HG03025 (cell line): ENCODE results near the gene NOL9.

Experiments
- ATAC-seq: cut with Tn5 transposase; IDR thresholded peaks from one replicate; pipeline ENCODE4 v1.9.1; 2021; ENCODE audit warnings: mild to moderate bottlenecking, moderate library complexity; ENCODE audit not compliant: unreplicated experiment, low FRiP score

The NOL9 gene

DNA sequence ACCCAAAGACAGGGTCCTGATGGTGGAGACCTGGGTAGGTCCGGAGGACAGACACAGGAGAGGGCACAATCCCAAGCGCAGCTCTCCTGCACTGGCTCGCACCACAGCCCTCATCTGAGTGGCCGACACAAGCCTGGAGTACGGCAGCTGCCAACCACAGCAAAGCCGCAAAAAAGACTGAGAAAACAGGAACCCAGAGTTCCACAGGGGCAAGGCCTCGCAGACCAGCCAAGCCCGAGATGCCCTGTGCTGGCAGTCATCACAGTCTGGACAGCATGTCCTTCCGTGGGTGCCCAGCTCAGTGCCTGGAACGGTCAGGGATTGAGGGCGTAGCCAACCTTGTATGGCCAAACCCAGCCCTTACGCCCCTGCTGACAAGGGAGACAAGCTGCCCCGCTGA lies 36.9 kb upstream of the NOL9 start:
- no peak for ATAC-seq

DNA sequence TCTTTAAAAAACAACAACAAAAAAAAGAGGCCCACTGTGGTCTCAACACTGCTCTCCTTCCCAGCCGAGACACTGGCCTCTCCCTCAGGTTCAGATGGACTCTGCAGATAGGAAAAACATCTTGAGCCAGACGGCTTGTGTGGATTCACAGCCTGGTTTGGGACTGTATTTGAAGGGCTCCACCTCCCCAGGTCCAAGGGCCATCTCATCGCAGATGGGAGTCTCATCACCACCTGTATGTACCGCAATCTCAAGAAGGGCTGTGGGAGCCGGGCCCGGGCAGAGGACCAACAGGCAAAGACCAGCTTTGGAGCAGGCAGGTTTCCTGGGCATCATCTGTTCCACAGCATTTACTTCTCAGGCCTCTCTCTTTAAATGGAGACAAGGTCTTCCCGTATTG lies 35.7 kb upstream of the NOL9 start:
- ATAC-seq = no peak

DNA sequence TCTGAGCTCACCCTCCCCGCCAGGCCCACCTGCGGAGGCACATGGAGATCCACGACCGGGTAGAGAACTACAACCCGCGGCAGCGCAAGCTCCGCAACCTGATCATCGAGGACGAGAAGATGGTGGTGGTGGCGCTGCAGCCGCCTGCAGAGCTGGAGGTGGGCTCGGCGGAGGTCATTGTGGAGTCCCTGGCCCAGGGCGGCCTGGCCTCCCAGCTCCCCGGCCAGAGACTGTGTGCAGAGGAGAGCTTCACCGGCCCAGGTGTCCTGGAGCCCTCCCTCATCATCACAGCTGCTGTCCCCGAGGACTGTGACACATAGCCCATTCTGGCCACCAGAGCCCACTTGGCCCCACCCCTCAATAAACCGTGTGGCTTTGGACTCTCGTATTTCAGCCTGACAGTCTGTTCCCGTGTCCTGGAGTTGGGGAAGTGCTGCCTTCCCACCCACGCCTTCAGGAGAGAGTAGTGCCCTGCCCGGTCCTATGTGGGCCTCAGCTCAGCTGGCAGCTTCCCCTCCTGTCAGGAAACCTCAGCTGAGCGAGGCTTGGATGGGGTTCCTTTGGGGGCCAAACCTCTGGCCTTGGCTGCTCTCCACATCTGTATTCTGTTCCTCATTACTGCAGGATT lies 34.7 kb upstream of the NOL9 start:
- no peak for ATAC-seq

GRCh38 chr1:6588128-6588892 lies 34.0 kb upstream of the NOL9 start:
- no peak for ATAC-seq

DNA sequence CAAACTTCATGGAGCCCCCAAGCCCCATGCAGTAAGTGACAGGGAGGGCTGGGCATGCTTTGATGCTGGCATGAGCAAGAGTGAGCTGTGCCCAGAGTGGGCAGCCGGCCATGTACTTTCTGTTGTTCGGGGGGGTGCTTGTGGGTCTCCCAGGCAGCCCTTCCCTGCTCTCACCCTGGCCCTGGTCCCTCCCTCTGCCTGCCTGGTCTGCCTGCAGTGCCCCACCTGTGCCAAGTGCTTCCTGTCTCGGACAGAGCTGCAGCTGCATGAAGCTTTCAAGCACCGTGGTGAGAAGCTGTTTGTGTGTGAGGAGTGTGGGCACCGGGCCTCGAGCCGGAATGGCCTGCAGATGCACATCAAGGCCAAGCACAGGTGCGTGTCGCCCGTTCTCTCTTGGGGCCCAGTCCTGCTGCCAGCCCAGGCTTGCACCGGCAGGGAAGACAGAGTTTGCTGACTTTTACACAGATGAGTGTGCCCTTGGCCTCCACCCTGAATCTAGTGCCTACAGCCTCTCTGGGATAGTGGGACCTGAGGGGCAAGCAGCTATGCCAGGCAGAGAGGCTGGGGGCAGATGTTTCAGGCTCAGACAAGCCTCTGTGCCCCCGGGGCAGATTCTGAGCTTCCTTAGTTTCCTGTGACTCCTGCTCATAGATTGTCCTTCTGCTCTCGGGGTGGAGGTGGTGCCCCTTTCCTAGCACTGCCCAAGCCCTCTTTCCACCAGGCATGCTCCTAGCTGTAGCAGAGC lies 33.1 kb upstream of the NOL9 start:
- no peak for ATAC-seq

- no peak for ATAC-seq
These were observed 32.1 kb upstream of the NOL9 start for GRCh38 chr1:6586404-6586816.

DNA sequence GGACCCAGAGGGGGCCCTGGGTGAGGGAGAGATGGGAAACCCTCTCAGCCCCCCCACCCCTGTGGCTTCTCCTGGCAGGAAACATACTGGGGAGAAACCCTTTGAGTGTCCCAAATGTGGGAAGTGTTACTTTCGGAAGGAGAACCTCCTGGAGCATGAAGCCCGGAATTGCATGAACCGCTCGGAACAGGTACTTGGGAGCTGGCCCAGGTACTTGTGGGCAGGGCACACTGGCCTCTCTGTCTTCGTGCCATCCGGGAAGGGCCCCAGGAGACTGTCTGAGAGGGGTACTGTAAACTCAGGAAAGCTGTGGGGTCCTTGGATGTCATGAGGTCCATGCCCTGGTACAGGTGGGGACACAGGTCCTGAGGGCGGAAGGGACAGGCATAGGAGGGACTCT lies 31.5 kb upstream of the NOL9 start:
- no peak for ATAC-seq

GRCh38 chr1:6585081-6585722 lies 30.9 kb upstream of the NOL9 start:
- ATAC-seq = no peak

GRCh38 chr1:6584126-6585080 lies 30.1 kb upstream of the NOL9 start:
- no peak for ATAC-seq

GRCh38 chr1:6582370-6582769 lies 28.1 kb upstream of the NOL9 start:
- no peak for ATAC-seq

DNA sequence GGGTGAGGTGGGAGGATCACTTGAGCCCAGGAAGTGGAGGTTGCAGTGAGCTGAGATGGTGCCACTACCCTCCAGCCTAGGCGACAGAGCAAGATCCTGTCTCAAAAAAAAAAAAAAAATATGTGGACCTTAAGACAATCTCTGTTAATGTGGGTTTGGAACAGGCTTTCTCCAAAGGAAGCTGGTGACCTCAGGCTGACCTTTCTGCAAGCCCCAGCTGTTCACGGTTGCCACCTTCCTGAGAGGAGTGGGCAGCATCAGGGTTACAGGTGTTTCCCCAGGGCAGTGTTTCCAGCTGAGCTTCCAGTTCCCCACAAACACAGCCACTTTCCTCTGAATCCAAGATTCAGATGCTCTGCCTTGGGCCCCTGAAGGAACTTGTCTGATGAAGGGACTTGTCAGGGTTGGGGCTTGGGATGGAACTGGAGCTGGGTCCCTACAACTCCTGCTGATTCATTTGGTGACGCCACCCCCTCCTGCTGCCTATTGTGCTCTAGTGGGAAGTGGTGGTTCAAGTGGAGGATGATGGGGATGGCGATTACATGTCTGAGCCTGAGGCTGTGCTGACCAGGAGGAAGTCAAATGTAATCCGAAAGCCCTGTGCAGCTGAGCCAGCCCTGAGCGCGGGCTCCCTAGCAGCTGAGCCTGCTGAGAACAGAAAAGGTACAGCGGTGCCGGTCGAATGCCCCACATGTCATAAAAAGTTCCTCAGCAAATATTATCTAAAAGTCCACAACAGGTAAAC lies 27.4 kb upstream of the NOL9 start:
- ATAC-seq = no peak

GRCh38 chr1:6580593-6581409 lies 26.5 kb upstream of the NOL9 start:
- ATAC-seq = no peak

GRCh38 chr1:6580119-6580592 lies 25.8 kb upstream of the NOL9 start:
- ATAC-seq = peak; percentile 10

- peak; percentile 85 for ATAC-seq
These were observed 25.2 kb upstream of the NOL9 start, which contains the start of gene ZBTB48 for GRCh38 chr1:6579374-6580118. TSS of gene ZBTB48 (plus strand) at chr1:6579994. CDS start at chr1:6580610, 616 bp downstream.

- ATAC-seq = no peak
These were observed 24.5 kb upstream of the NOL9 start for GRCh38 chr1:6578624-6579373.

- no peak for ATAC-seq
These were observed 23.7 kb upstream of the NOL9 start for GRCh38 chr1:6577831-6578525.
